ENCODE measurements around the gene NBPF8. TPM values are rescaled to one million over a fixed set of nuclear protein-coding genes. Genes with fewer than 3 reads are reported as not detected.
A peak's percentile ranks its signal among the peaks of the same experiment; 100 is the strongest.
"Not testable (repeated sequence)": the region's sequence is repeated elsewhere in the genome, so short reads cannot be mapped to it uniquely, and the experiment has no call there.

NBPF8 gene
- polyA plus RNA-seq (ENCODE audit: insufficient read depth in 1 of 5, insufficient read length in 5 of 5, low replicate concordance in 1 of 5) = 10 to 100 TPM; 16.9 to 25.1 (median 21.7) TPM
- long read RNA-seq, donor 1 = 0 reads
- long read RNA-seq, donor 2, partial matches to known transcripts = 8 of 8 reads
- long read RNA-seq, donor 2, other reads (novel, unspliced or antisense) = 0 of 8 reads
- long read RNA-seq, donor 3 = 0 reads
- long read RNA-seq, donor 4 = 0 reads
- long read RNA-seq, donor 5 = 0 reads
- long read RNA-seq, donor 6 = 0 reads
- long read RNA-seq, donor 7 = 0 reads
- long read RNA-seq, donor 8 = 0 reads

- DNase-seq = peak; percentile 47 to 62
Observed at GRCh38 chr1:120414911-120415480, at the start of gene NBPF8. NBPF8 (plus strand) TSS chr1:120415035; CDS start chr1:120436523, 21,488 bp downstream.

- DNase-seq = not testable (repeated sequence)
Observed at GRCh38 chr1:120367709-120368108, 47.1 kb upstream of the NBPF8 start.

GRCh38 chr1:120386651-120387050, 28.2 kb upstream of the NBPF8 start:
- DNase-seq = not testable (repeated sequence)

- DNase-seq = peak; percentile 7 to 33
Observed at GRCh38 chr1:120388597-120389126, 26.2 kb upstream of the NBPF8 start.

GRCh38 chr1:120391365-120391764, 23.5 kb upstream of the NBPF8 start:
- not testable (repeated sequence) for DNase-seq

- not testable (repeated sequence) for DNase-seq
Observed at GRCh38 chr1:120393316-120394232, 21.3 kb upstream of the NBPF8 start.

- DNase-seq = not testable (repeated sequence)
Observed at GRCh38 chr1:120405348-120405747, 9.5 kb upstream of the NBPF8 start.

- not testable (repeated sequence) for DNase-seq
Observed at GRCh38 chr1:120414451-120414850, 384 bp upstream of the NBPF8 start.

- peak; percentile 8 to 11 for DNase-seq
Observed at GRCh38 chr1:120415492-120415961, 692 bp downstream of the NBPF8 start.

GRCh38 chr1:120425063-120425462, 10.2 kb downstream of the NBPF8 start:
- DNase-seq = not testable (repeated sequence)

- DNase-seq = not testable (repeated sequence)
Observed at GRCh38 chr1:120431626-120432025, 16.8 kb downstream of the NBPF8 start.

GRCh38 chr1:120433831-120434230, 19.0 kb downstream of the NBPF8 start:
- not testable (repeated sequence) for DNase-seq

- DNase-seq = not testable (repeated sequence)
Observed at GRCh38 chr1:120449124-120449523, 34.3 kb downstream of the NBPF8 start.

Other genes with a start within 250 kb of the NBPF8 start
- 10 to 100 TPM; 34.0 to 47.1 (median 40.8) TPM for gene SEC22B, start 238.5 kb upstream of the NBPF8 start, polyA plus RNA-seq (ENCODE audit: insufficient read depth in 1 of 5, insufficient read length in 5 of 5, low replicate concordance in 1 of 5)

Measured in right lung (tissue), 10 donors.